ENCODE measurements around the gene SPHKAP.
"Not testable (repeated sequence)": the region's sequence is repeated elsewhere in the genome, so short reads cannot be mapped to it uniquely, and the experiment has no call there.

SPHKAP gene, protein sequence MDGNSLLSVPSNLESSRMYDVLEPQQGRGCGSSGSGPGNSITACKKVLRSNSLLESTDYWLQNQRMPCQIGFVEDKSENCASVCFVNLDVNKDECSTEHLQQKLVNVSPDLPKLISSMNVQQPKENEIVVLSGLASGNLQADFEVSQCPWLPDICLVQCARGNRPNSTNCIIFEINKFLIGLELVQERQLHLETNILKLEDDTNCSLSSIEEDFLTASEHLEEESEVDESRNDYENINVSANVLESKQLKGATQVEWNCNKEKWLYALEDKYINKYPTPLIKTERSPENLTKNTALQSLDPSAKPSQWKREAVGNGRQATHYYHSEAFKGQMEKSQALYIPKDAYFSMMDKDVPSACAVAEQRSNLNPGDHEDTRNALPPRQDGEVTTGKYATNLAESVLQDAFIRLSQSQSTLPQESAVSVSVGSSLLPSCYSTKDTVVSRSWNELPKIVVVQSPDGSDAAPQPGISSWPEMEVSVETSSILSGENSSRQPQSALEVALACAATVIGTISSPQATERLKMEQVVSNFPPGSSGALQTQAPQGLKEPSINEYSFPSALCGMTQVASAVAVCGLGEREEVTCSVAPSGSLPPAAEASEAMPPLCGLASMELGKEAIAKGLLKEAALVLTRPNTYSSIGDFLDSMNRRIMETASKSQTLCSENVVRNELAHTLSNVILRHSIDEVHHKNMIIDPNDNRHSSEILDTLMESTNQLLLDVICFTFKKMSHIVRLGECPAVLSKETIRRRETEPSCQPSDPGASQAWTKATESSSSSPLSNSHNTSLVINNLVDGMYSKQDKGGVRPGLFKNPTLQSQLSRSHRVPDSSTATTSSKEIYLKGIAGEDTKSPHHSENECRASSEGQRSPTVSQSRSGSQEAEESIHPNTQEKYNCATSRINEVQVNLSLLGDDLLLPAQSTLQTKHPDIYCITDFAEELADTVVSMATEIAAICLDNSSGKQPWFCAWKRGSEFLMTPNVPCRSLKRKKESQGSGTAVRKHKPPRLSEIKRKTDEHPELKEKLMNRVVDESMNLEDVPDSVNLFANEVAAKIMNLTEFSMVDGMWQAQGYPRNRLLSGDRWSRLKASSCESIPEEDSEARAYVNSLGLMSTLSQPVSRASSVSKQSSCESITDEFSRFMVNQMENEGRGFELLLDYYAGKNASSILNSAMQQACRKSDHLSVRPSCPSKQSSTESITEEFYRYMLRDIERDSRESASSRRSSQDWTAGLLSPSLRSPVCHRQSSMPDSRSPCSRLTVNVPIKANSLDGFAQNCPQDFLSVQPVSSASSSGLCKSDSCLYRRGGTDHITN (N-terminal part only)

DNA sequence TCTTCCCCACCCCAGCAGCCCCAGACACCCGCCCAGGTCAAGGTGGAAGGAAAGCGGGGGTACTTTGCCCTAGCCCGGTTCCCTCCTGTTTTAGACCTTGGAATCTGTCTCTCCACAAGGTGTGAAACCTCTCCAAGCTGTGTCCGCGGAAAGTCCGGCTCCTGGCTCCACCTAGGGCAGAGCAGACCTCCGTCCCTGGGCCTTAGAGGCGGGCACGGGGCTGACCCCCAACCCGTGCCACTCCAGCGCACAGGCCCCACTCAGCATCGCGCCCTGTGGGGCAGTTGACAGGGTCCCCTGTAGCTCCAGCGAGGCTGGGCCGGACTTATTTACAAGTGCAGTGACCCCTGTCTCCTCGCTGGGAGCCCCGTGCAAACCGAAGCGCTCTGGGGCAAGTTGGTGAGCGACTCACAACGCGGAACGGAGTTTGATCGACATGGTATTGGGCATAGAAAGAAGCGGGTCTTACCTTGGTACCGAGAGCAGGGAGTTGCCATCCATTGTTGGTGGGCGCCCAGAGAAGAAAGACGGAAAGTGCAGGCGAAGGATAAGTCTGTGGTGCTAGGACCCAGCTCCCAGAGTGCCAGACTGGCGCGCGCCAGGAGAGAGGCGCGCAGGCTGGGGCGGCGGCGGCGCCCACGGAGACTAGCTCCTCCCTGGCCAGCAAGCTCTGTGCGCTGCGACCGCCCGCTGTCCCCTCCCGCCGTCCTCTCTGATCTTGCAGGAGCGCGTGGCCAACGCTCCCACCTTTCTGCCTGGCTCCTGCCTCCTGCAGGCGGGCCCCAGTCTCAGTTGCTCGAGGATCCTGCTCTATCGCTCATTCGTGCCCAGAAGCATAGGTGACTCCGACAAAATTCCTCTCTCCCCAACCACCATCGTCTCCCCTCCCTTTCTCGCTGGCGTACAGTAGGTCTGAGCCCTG, at the start of gene SPHKAP:
SPHKAP (minus strand) TSS at position 590 of the 922 bp plus-strand sequence; CDS start at position 501, 89 bp downstream.
- no peak for DNase-seq (ENCODE audit: low read depth)
- no peak within 1 kb of the TSS for H3K4me3 ChIP-seq (ENCODE audit: control insufficient read depth, low read depth, low read length)
- TF ChIP-seq, protein P1, sequence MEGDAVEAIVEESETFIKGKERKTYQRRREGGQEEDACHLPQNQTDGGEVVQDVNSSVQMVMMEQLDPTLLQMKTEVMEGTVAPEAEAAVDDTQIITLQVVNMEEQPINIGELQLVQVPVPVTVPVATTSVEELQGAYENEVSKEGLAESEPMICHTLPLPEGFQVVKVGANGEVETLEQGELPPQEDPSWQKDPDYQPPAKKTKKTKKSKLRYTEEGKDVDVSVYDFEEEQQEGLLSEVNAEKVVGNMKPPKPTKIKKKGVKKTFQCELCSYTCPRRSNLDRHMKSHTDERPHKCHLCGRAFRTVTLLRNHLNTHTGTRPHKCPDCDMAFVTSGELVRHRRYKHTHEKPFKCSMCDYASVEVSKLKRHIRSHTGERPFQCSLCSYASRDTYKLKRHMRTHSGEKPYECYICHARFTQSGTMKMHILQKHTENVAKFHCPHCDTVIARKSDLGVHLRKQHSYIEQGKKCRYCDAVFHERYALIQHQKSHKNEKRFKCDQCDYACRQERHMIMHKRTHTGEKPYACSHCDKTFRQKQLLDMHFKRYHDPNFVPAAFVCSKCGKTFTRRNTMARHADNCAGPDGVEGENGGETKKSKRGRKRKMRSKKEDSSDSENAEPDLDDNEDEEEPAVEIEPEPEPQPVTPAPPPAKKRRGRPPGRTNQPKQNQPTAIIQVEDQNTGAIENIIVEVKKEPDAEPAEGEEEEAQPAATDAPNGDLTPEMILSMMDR (IDR thresholded peaks at IDR 0.05; ENCODE audit: control insufficient read depth, insufficient read depth, low read depth, low read length, missing control alignments), result no peak

DNA sequence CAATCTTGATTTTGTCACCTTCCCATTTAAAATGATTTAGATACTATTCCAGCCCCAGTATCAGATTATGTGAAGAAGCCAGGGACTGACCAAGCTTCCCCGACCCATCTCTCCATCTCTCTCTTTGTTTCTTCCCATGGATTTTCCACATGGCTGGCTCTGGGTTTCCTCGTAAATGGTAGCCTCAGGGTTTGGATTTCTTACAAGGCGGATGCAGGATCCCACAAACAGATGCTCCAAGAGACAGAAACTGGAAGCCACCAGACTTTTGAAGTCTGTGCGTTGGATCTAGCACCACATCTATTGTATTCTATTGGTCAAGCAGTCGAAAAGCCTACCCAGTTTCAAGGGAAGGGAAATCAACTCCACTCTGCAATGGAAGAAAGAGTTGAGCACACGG, 46.0 kb upstream of the SPHKAP start:
- DNase-seq (ENCODE audit: low read depth), result no peak
- H3K4me3 ChIP-seq (ENCODE audit: control insufficient read depth, low read depth, low read length), result no peak overlapping the region
- TF ChIP-seq, protein P1 (IDR thresholded peaks at IDR 0.05; ENCODE audit: control insufficient read depth, insufficient read depth, low read depth, low read length, missing control alignments), result no peak

DNA sequence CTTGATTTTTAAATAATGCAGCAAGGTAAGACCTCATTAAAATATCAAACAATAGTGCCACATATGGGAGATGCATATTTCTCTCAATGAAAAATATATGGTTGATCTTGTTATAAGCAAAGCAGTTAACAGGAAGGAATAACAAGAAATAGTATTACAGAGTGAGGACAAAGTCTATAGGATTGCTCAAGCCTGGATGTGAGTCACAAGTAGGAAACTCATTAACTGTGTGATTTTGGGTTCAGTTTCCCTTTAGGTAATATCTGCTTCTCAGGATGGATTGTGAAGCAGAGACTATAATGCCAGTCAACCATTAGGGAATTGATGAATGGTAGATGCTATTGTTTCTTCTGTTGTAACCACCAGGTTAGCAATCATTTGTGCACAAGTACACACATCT, 42.9 kb upstream of the SPHKAP start:
- DNase-seq (ENCODE audit: low read depth), result no peak
- TF ChIP-seq, protein P1 (IDR thresholded peaks at IDR 0.05; ENCODE audit: control insufficient read depth, insufficient read depth, low read depth, low read length, missing control alignments), result no peak
- no peak overlapping the region for H3K4me3 ChIP-seq (ENCODE audit: control insufficient read depth, low read depth, low read length)

DNA sequence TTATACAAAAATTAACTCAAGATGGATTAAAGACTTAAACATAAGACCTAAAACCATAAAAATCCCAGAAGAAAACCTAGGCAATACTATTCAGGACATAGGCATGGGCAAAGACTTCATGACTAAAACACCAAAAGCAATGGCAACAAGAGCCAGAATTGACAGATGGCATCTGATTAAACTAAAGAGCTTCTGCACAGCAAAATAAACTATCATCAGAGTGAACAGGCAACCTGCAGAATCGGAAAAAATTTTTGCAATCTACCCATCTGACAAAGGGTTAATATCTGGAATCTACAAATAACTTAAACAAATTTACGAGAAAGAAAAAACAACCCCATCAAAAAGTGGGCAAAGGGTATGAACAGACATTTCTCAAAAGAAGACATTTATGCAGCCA, 37.1 kb upstream of the SPHKAP start:
- H3K4me3 ChIP-seq (ENCODE audit: control insufficient read depth, low read depth, low read length); DNase-seq (ENCODE audit: low read depth): not testable (repeated sequence)

DNA sequence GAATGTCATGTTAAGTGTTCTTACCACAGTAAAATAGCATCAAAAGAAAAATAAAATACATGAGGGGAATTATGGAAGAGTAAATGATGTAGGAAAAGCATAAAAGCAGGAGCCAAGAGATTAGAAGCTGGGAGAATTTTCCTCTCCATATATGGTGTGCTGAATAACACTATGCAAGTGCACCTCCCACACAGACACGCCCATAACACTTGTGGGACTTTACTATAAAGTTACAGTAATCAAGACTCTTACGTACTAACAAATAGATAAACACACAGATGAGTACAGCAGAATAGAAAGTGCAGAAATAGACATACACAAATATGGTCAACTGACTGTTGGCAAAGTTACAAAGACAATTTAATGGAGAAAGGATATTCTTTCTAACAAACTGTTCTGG, 16.0 kb upstream of the SPHKAP start:
- TF ChIP-seq, protein P1 (IDR thresholded peaks at IDR 0.05; ENCODE audit: control insufficient read depth, insufficient read depth, low read depth, low read length, missing control alignments), result no peak
- no peak for DNase-seq (ENCODE audit: low read depth)
- no peak overlapping the region for H3K4me3 ChIP-seq (ENCODE audit: control insufficient read depth, low read depth, low read length)
